ENCODE results near the gene AATF. TPM values are rescaled to one million over a fixed set of nuclear protein-coding genes. Genes with fewer than 3 reads are reported as not detected.

Gene AATF
- total RNA-seq, 2 donors from 2014 or later, result 95.0 to 114 TPM

- Mint-ChIP-seq H3K27me3 (no peaks in the 10 kb centered on the region), H3K27ac (peak overlapping the region; percentile 3 to 74), H3K36me3 (peaks cover 7% of the 10 kb centered on the region), H3K4me3 (no peak overlapping the region), H3K9me3 (peaks cover 5% of the 10 kb centered on the region), H3K4me1 (ENCODE audit: low read depth in 2 of 2) (peaks cover 34 to 50% of the 10 kb centered on the region in 2 donors)
- no peak for DNase-seq (ENCODE audit: low spot score)
- ATAC-seq, result no peak
Observed at GRCh38 chr17:37082311-37082860, 133.6 kb downstream of the AATF start.

- DNase-seq (ENCODE audit: low spot score) (no peak), ATAC-seq (no peak)
- Mint-ChIP-seq H3K9me3 (peaks cover 5% of the 10 kb centered on the region), H3K4me3 (no peak overlapping the region), H3K27me3 (no peaks in the 10 kb centered on the region), H3K27ac (peak overlapping the region in 1 of 2 donors; percentile 3), H3K36me3 (peaks cover 12% of the 10 kb centered on the region), H3K4me1 (ENCODE audit: low read depth in 2 of 2) (peaks cover 40 to 56% of the 10 kb centered on the region in 2 donors)
Observed at GRCh38 chr17:37082985-37083384, 134.2 kb downstream of the AATF start.

- Mint-ChIP-seq H3K27me3 (no peaks in the 10 kb centered on the region), H3K36me3 (peaks cover 12% of the 10 kb centered on the region), H3K4me1 (ENCODE audit: low read depth in 2 of 2) (peaks cover 45 to 61% of the 10 kb centered on the region in 2 donors), H3K9me3 (peaks cover 5% of the 10 kb centered on the region), H3K27ac (no peak overlapping the region), H3K4me3 (no peak overlapping the region)
- DNase-seq (ENCODE audit: low spot score) (no peak), ATAC-seq (no peak)
Observed at GRCh38 chr17:37083456-37083855, 134.7 kb downstream of the AATF start.

GRCh38 chr17:37084372-37084771 lies 135.6 kb downstream of the AATF start:
- no peak for DNase-seq (ENCODE audit: low spot score)
- peaks cover 11% of the 10 kb centered on the region for H3K36me3 Mint-ChIP-seq
- H3K4me1 Mint-ChIP-seq (ENCODE audit: low read depth in 2 of 2), result peaks cover 54 to 70% of the 10 kb centered on the region in 2 donors
- no peaks in the 10 kb centered on the region for H3K27me3 Mint-ChIP-seq
- H3K27ac Mint-ChIP-seq, result peak overlapping the region in 1 of 2 donors; percentile 84
- H3K4me3 Mint-ChIP-seq, result no peak overlapping the region
- H3K9me3 Mint-ChIP-seq, result peaks cover 4% of the 10 kb centered on the region
- ATAC-seq, result no peak

DNA sequence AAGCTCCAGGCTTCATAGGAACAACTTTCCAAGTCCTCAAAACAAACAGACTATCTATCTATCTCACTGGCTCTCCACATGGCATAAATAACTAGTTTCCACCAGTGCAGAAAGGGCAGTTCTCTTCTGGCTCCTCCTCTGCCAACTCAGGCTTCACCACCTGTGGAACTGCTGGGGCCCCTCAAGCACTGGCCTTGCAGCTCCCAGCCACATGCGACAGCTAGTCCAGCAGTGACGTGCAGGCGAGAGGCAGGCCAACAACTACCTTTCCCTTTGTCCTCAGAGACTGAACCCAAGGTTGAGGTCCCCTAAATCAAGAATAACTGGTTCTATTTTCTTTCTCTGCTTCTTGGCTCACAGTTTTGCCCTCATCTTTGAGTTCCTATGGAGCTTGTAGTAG lies 137.6 kb downstream of the AATF start:
- Mint-ChIP-seq H3K4me3 (no peak overlapping the region), H3K9me3 (no peaks in the 10 kb centered on the region), H3K27me3 (no peaks in the 10 kb centered on the region), H3K36me3 (peaks cover 6% of the 10 kb centered on the region), H3K27ac (peak overlapping the region in 1 of 2 donors; percentile 84), H3K4me1 (ENCODE audit: low read depth in 2 of 2) (peaks cover 66 to 75% of the 10 kb centered on the region in 2 donors)
- ATAC-seq (no peak), DNase-seq (ENCODE audit: low spot score) (no peak)

GRCh38 chr17:37086948-37087347 lies 138.2 kb downstream of the AATF start:
- H3K4me3 Mint-ChIP-seq, result peak overlapping the region; percentile 88
- ATAC-seq (no peak), DNase-seq (ENCODE audit: low spot score) (no peak)
- H3K36me3 Mint-ChIP-seq, result peaks cover 6% of the 10 kb centered on the region
- H3K9me3 Mint-ChIP-seq, result no peaks in the 10 kb centered on the region
- peaks cover 59 to 70% of the 10 kb centered on the region in 2 donors for H3K4me1 Mint-ChIP-seq (ENCODE audit: low read depth in 2 of 2)
- H3K27ac Mint-ChIP-seq, result peak overlapping the region in 1 of 2 donors; percentile 54
- no peaks in the 10 kb centered on the region for H3K27me3 Mint-ChIP-seq

GRCh38 chr17:37087683-37088082 lies 138.9 kb downstream of the AATF start:
- ATAC-seq (no peak), DNase-seq (ENCODE audit: low spot score) (no peak)
- H3K27ac Mint-ChIP-seq, result peak overlapping the region; percentile 92 to 95
- H3K9me3 Mint-ChIP-seq, result no peaks in the 10 kb centered on the region
- peaks cover 6% of the 10 kb centered on the region for H3K36me3 Mint-ChIP-seq
- H3K4me3 Mint-ChIP-seq, result peak overlapping the region; percentile 88
- peaks cover 54 to 70% of the 10 kb centered on the region in 2 donors for H3K4me1 Mint-ChIP-seq (ENCODE audit: low read depth in 2 of 2)
- H3K27me3 Mint-ChIP-seq, result no peaks in the 10 kb centered on the region

DNA sequence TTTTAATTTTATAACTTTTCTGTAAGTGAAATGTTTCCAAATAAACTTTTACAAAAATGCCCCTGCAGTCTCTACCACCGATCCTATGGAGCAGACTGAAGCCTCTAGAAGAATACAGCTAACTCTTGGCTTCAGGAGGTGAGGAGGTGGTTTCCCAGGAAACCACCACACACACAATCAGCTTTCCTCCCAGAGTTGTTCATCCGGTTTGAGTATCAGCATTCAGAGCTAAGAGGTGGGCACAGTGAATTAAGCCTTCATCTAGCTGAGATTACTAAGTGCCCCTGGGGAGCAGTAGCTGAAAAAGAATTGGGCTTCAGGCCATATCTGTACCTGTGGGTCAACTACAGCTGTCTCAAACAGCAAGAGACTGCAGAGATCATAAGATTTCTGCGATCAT lies 139.7 kb downstream of the AATF start:
- Mint-ChIP-seq H3K27ac (peak overlapping the region; percentile 92 to 95), H3K36me3 (peaks cover 6% of the 10 kb centered on the region), H3K4me1 (ENCODE audit: low read depth in 2 of 2) (peaks cover 47 to 70% of the 10 kb centered on the region in 2 donors), H3K9me3 (no peaks in the 10 kb centered on the region), H3K4me3 (peak overlapping the region; percentile 88), H3K27me3 (no peaks in the 10 kb centered on the region)
- ATAC-seq (peak; percentile 39 to 59), DNase-seq (ENCODE audit: low spot score) (peak; percentile 65)

DNA sequence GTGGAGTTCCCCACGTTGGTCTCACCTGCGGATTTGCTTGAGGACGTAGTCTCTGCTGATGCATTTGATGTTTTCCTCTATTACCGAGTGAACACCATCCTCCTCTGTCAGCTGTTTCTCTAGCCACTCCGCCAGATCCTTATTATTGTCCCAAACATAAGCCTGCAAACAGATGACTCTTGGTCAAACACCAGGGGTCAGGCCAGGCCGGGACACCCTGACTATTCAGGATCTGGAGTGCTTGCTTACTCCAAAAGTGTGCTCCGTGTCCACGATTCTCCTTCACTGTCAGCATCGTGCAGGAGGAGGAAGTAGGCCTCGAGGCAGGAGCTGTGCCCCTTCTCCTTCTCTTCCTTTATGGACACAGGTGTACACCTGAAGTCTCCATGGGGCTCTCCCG lies 140.2 kb downstream of the AATF start:
- ATAC-seq, result no peak
- H3K36me3 Mint-ChIP-seq, result peaks cover 6% of the 10 kb centered on the region
- H3K4me3 Mint-ChIP-seq, result peak overlapping the region; percentile 88
- no peaks in the 10 kb centered on the region for H3K27me3 Mint-ChIP-seq
- peak overlapping the region; percentile 92 to 95 for H3K27ac Mint-ChIP-seq
- DNase-seq (ENCODE audit: low spot score), result no peak
- H3K9me3 Mint-ChIP-seq, result no peaks in the 10 kb centered on the region
- peaks cover 47 to 70% of the 10 kb centered on the region in 2 donors for H3K4me1 Mint-ChIP-seq (ENCODE audit: low read depth in 2 of 2)

GRCh38 chr17:37089956-37090355 lies 141.2 kb downstream of the AATF start:
- H3K27me3 Mint-ChIP-seq, result no peaks in the 10 kb centered on the region
- ATAC-seq (peak; percentile 95 to 98), DNase-seq (ENCODE audit: low spot score) (peak; percentile 84)
- H3K9me3 Mint-ChIP-seq, result no peaks in the 10 kb centered on the region
- peaks cover 47 to 67% of the 10 kb centered on the region in 2 donors for H3K4me1 Mint-ChIP-seq (ENCODE audit: low read depth in 2 of 2)
- H3K36me3 Mint-ChIP-seq, result peaks cover 6% of the 10 kb centered on the region
- peak overlapping the region; percentile 88 for H3K4me3 Mint-ChIP-seq
- H3K27ac Mint-ChIP-seq, result peak overlapping the region; percentile 92 to 95

- Mint-ChIP-seq H3K4me3 (peak overlapping the region; percentile 88), H3K4me1 (ENCODE audit: low read depth in 2 of 2) (peaks cover 47 to 57% of the 10 kb centered on the region in 2 donors), H3K27me3 (no peaks in the 10 kb centered on the region), H3K27ac (peak overlapping the region; percentile 92 to 95), H3K9me3 (no peaks in the 10 kb centered on the region), H3K36me3 (peaks cover 6% of the 10 kb centered on the region)
- ATAC-seq (no peak), DNase-seq (ENCODE audit: low spot score) (no peak)
Observed at GRCh38 chr17:37090941-37091340, 142.2 kb downstream of the AATF start.

DNA sequence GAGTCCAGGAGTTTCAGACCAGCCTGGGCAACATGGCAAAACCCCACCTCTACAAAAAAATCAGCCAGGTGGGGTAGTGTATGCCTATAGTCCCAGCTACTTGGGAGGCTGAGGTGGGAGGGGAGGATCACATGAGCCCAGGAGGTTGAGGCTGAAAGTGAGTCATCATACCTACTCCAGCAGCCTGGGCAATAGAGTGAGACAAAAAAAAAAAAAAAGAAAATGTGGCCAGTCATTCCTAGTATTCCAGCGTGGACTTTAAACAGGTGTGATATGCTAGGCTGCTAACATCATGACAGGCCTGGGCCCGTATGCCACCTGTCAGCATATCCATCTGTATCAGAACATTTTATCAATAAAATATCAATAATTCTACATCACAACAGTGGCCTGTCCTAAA lies 143.3 kb downstream of the AATF start:
- peaks cover 46 to 48% of the 10 kb centered on the region in 2 donors for H3K4me1 Mint-ChIP-seq (ENCODE audit: low read depth in 2 of 2)

DNA sequence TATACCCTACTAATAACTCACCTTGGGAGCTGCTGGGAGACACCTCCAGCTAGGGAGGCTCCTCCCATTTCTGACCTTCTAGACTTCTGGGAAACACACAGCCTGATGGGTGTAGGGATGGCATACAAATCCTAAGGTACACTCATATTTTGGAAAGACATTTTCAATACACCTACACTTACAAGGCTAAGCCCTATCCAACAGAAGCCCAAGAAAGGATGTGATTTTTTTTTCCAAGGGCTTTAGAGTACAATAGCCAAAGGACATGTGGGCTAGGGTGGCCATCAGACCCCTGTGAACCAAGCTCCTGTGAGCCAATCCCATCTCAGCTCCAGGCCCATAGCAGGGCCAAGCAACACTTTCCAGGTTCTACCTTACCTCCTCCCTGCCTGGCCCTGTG lies 143.9 kb downstream of the AATF start:
- Mint-ChIP-seq H3K9me3 (no peaks in the 10 kb centered on the region), H3K27ac (no peak overlapping the region), H3K4me3 (no peak overlapping the region), H3K36me3 (peaks cover 11% of the 10 kb centered on the region), H3K4me1 (ENCODE audit: low read depth in 2 of 2) (peaks cover 40 to 41% of the 10 kb centered on the region in 2 donors), H3K27me3 (no peaks in the 10 kb centered on the region)
- no peak for ATAC-seq
- DNase-seq (ENCODE audit: low spot score), result no peak

More for the DNA sequence above, 143.3 kb downstream of the AATF start:
- Mint-ChIP-seq H3K27ac (no peak overlapping the region), H3K36me3 (peaks cover 15% of the 10 kb centered on the region), H3K9me3 (no peaks in the 10 kb centered on the region), H3K27me3 (no peaks in the 10 kb centered on the region), H3K4me3 (no peak overlapping the region)
- ATAC-seq, result no peak
- DNase-seq (ENCODE audit: low spot score), result peak; percentile 34

GRCh38 chr17:37094391-37094790 lies 145.6 kb downstream of the AATF start:
- DNase-seq (ENCODE audit: low spot score) (no peak), ATAC-seq (no peak)
- Mint-ChIP-seq H3K9me3 (no peaks in the 10 kb centered on the region), H3K27ac (peak overlapping the region in 1 of 2 donors; percentile 63), H3K4me1 (ENCODE audit: low read depth in 2 of 2) (peaks cover 23 to 25% of the 10 kb centered on the region in 2 donors), H3K4me3 (no peak overlapping the region), H3K27me3 (no peaks in the 10 kb centered on the region), H3K36me3 (peaks cover 9% of the 10 kb centered on the region)

DNA sequence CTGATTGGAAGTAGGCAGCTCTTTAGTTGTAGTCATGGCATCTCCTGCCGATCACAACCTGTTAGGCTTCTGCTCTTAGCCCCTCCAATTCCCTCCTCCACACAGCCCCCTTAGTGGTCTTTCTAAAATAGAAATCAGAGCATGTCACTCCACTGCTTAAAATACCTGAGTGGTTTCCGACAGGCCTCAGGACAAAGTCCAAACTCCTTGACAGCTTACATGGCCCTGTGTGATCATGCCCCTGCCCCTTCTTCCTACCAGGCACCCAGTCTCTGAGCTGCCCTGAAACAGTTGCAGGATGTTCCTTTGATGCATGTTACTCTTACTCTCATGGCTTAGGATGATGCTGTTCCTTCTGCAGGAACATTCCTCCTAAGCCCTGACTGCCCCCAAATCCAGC lies 147.3 kb downstream of the AATF start:
- Mint-ChIP-seq H3K36me3 (peaks cover 9% of the 10 kb centered on the region), H3K9me3 (no peaks in the 10 kb centered on the region), H3K27ac (no peak overlapping the region)

More for the DNA sequence above, 147.3 kb downstream of the AATF start:
- no peak overlapping the region for H3K4me3 Mint-ChIP-seq
- no peaks in the 10 kb centered on the region for H3K27me3 Mint-ChIP-seq
- ATAC-seq, result no peak
- H3K4me1 Mint-ChIP-seq (ENCODE audit: low read depth in 2 of 2), result peaks cover 7 to 8% of the 10 kb centered on the region in 2 donors
- no peak for DNase-seq (ENCODE audit: low spot score)
